ENCODE measurements around the gene TBXAS1. TPM values are rescaled to one million over a fixed set of nuclear protein-coding genes. Genes with fewer than 3 reads are reported as not detected.

The TBXAS1 gene
- total RNA-seq, 2 donors from 2014 or later: 3.6 to 10.6 TPM

DNA sequence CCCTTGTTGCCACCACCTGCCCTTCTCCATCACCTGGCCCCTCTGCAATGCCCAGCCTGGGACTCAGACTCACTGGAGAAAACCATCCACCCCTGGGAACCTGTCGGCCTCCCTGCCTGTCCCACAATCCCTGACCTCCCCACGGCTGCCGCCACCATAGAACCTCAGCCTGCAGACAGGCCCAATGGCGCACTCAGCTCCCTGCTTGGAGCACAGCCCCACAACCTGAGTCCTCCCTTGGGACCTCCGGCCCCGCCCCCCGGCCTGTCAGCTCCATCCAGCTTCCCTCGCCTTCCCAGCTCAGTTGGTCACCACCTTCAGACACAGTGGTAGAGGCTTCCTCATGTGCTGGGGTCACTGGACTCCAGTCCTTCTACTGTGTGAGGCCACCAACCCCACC is 192.5 kb downstream of the TBXAS1 start:
- no peak for ATAC-seq
- Histone ChIP-seq H3K9me3 (no peaks in the 10 kb centered on the region), H3K27ac (no peak overlapping the region), H3K4me1 (peaks cover 11% of the 10 kb centered on the region), H3K27me3 (no peaks in the 10 kb centered on the region), H3K4me3 (no peak overlapping the region), H3K36me3 (replicated peaks in 1 of 2; ENCODE audit: insufficient read depth in 1 of 2, low read depth in 2 of 2) (peaks cover 0 to 6% of the 10 kb centered on the region in 2 donors)
- intact Hi-C loops (cut with DNase I): no loop called here
- no peak for DNase-seq
- TF ChIP-seq, protein P1, sequence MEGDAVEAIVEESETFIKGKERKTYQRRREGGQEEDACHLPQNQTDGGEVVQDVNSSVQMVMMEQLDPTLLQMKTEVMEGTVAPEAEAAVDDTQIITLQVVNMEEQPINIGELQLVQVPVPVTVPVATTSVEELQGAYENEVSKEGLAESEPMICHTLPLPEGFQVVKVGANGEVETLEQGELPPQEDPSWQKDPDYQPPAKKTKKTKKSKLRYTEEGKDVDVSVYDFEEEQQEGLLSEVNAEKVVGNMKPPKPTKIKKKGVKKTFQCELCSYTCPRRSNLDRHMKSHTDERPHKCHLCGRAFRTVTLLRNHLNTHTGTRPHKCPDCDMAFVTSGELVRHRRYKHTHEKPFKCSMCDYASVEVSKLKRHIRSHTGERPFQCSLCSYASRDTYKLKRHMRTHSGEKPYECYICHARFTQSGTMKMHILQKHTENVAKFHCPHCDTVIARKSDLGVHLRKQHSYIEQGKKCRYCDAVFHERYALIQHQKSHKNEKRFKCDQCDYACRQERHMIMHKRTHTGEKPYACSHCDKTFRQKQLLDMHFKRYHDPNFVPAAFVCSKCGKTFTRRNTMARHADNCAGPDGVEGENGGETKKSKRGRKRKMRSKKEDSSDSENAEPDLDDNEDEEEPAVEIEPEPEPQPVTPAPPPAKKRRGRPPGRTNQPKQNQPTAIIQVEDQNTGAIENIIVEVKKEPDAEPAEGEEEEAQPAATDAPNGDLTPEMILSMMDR (IDR thresholded peaks at IDR 0.05): no peak
- no peak for TF ChIP-seq POLR2A (IDR thresholded peaks at IDR 0.05)
- WGBS, 2 donors: 90 to 100% methylated on average over 5 to 6 of the region's 8 CpGs

- no peaks in the 10 kb centered on the region for H3K27me3 ChIP-seq
- TF ChIP-seq, protein P1 (IDR thresholded peaks at IDR 0.05): no peak
- no peak for TF ChIP-seq POLR2A (IDR thresholded peaks at IDR 0.05)
- peaks cover 0 to 8% of the 10 kb centered on the region in 2 donors for H3K36me3 ChIP-seq (replicated peaks in 1 of 2; ENCODE audit: insufficient read depth in 1 of 2, low read depth in 2 of 2)
- peaks cover 11% of the 10 kb centered on the region for H3K4me1 ChIP-seq
- no peaks in the 10 kb centered on the region for H3K9me3 ChIP-seq
- ATAC-seq: peak; percentile 51
- no peak overlapping the region for H3K27ac ChIP-seq
- intact Hi-C loops (cut with DNase I): no loop called here
- 63 to 70% methylated on average over 7 of the region's 7 CpGs for WGBS, 2 donors
- H3K4me3 ChIP-seq: no peak overlapping the region
- DNase-seq: peak; percentile 39 to 67 (median 61)
Measured at GRCh38 chr7:140022582-140023211, 193.6 kb downstream of the TBXAS1 start.

- no peaks in the 10 kb centered on the region for H3K9me3 ChIP-seq
- TF ChIP-seq, protein P1 (IDR thresholded peaks at IDR 0.05): no peak
- no peak for TF ChIP-seq POLR2A (IDR thresholded peaks at IDR 0.05)
- H3K27ac ChIP-seq: no peak overlapping the region
- 79 to 88% methylated on average over 5 to 6 of the region's 6 CpGs for WGBS, 2 donors
- DNase-seq: no peak
- ATAC-seq: no peak
- H3K4me1 ChIP-seq: peaks cover 11% of the 10 kb centered on the region
- no peak overlapping the region for H3K4me3 ChIP-seq
- no peaks in the 10 kb centered on the region for H3K27me3 ChIP-seq
- intact Hi-C loops (cut with DNase I): no loop called here
- H3K36me3 ChIP-seq (replicated peaks in 1 of 2; ENCODE audit: insufficient read depth in 1 of 2, low read depth in 2 of 2): peaks cover 0 to 8% of the 10 kb centered on the region in 2 donors
Measured at GRCh38 chr7:140023728-140024127, 194.7 kb downstream of the TBXAS1 start.

DNA sequence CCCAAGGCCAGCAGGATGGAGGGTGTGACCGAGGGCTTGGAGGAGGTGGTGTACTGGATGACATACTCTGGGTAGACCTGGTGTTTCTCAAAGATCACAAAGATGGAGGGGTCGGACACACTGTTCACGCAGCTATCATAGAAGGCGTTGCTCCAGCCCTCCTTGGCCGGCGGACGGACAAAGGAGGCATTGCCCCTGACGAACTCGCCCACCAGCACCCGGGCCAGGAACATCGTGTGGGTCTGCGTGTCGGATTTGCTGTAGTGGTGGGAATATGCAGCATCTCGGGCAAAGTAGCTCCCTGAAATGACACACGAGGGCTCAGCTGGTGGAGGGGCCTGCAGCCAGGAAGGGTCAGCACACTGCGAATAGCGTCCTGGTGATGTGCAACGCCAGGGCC is 195.5 kb downstream of the TBXAS1 start:
- Histone ChIP-seq H3K27me3 (no peaks in the 10 kb centered on the region), H3K36me3 (replicated peaks in 1 of 2; ENCODE audit: insufficient read depth in 1 of 2, low read depth in 2 of 2) (peaks cover 0 to 8% of the 10 kb centered on the region in 2 donors), H3K4me3 (no peak overlapping the region), H3K4me1 (peaks cover 11% of the 10 kb centered on the region), H3K27ac (no peak overlapping the region), H3K9me3 (no peaks in the 10 kb centered on the region)
- ATAC-seq: no peak
- intact Hi-C loops (cut with DNase I): no loop called here
- TF ChIP-seq POLR2A (IDR thresholded peaks at IDR 0.05): no peak
- TF ChIP-seq, protein P1 (IDR thresholded peaks at IDR 0.05): no peak
- no peak for DNase-seq
- 93 to 94% methylated on average over 17 to 18 of the region's 18 CpGs for WGBS, 2 donors

DNA sequence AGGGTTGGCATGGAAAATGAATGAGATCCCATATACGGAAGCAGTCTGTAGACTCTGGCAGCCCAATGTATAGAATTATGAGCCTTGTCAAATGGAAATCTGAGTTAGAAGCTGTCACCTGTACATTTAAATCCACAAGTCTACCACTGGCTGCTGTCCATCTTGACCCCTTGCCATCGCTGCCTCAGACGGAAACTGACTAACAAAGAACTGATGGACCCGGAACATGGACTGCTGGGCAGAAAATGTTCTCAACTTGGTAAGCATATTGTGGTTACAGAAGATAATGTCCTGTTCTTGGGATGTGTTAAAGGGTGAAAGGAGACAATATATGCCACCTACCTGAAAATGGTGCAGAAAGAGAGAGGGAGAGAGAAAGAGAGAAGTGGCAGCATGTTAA is 196.2 kb downstream of the TBXAS1 start:
- Histone ChIP-seq H3K9me3 (no peaks in the 10 kb centered on the region), H3K4me1 (peaks cover 11% of the 10 kb centered on the region), H3K27ac (no peak overlapping the region), H3K27me3 (no peaks in the 10 kb centered on the region), H3K36me3 (replicated peaks in 1 of 2; ENCODE audit: insufficient read depth in 1 of 2, low read depth in 2 of 2) (peaks cover 0 to 8% of the 10 kb centered on the region in 2 donors), H3K4me3 (no peak overlapping the region)
- TF ChIP-seq POLR2A (IDR thresholded peaks at IDR 0.05): no peak
- TF ChIP-seq, protein P1 (IDR thresholded peaks at IDR 0.05): no peak
- DNase-seq (no peak), ATAC-seq (no peak)
- intact Hi-C loops (cut with DNase I): no loop called here
- 86 to 94% methylated on average over 3 to 4 of the region's 4 CpGs for WGBS, 2 donors
